HepG2 (cell line): Measurements from ENCODE around the gene FAM110D. TPM values are rescaled to one million over a fixed set of nuclear protein-coding genes. Genes with fewer than 3 reads are reported as not detected.

ENCODE experiments used
- FOXC1 ChIP-seq: sonication (generic); formaldehyde crosslinking; IDR thresholded peaks from 2 replicates; pipeline ENCODE4 v1.8.0; 2022; ENCODE audit warnings: mild to moderate bottlenecking, missing genetic modification reagents, borderline replicate concordance
- HDAC6 ChIP-seq: fragments of 200-600 bp; sonication (generic); IDR thresholded peaks from 2 replicates; pipeline ENCODE4 v1.7.0; 2017; ENCODE audit warnings: mild to moderate bottlenecking, antibody characterized with exemption, low read length, low read depth
- JDP2 ChIP-seq: sonication (generic); formaldehyde crosslinking; IDR thresholded peaks from 2 replicates; pipeline ENCODE4 v1.8.1; 2022; ENCODE audit warnings: missing genetic modification reagents, borderline replicate concordance
- KDM2A ChIP-seq: sonication (generic); formaldehyde crosslinking; IDR thresholded peaks from 2 replicates; pipeline ENCODE4 v1.4.0; 2020; ENCODE audit warnings: low read depth, missing genetic modification reagents, borderline replicate concordance
- NFE2 ChIP-seq: sonication (generic); formaldehyde crosslinking; IDR thresholded peaks from 2 replicates; pipeline ENCODE4 v1.4.0; 2020; ENCODE audit warnings: missing genetic modification reagents
- NFRKB ChIP-seq: fragments of 450-650 bp; IDR thresholded peaks from 2 replicates; pipeline ENCODE4 v1.6.1; 2017
- NKX3-1 ChIP-seq: sonication (generic); formaldehyde crosslinking; IDR thresholded peaks from 2 replicates; pipeline ENCODE4 v1.5.0; 2020; ENCODE audit warnings: missing genetic modification reagents
- NR2C2 ChIP-seq: sonication (generic); formaldehyde crosslinking; IDR thresholded peaks from 2 replicates; pipeline ENCODE4 v1.4.0; 2020; ENCODE audit warnings: missing genetic modification reagents, mild to moderate bottlenecking, moderate library complexity, borderline replicate concordance
- ZBTB34 ChIP-seq: sonication (generic); formaldehyde crosslinking; IDR thresholded peaks from 2 replicates; pipeline ENCODE4 v1.8.0; 2022; ENCODE audit warnings: mild to moderate bottlenecking, missing genetic modification reagents
- ZNF160 ChIP-seq: sonication (generic); formaldehyde crosslinking; IDR thresholded peaks from 2 replicates; pipeline ENCODE4 v1.8.0; 2022; ENCODE audit warnings: mild to moderate bottlenecking, inconsistent platforms, missing genetic modification reagents
- ZNF280B ChIP-seq: sonication (generic); formaldehyde crosslinking; IDR thresholded peaks from 2 replicates; pipeline ENCODE4 v1.5.0; 2020; ENCODE audit warnings: missing genetic modification reagents, mild to moderate bottlenecking, borderline replicate concordance
- ZNF333 ChIP-seq: sonication (generic); formaldehyde crosslinking; IDR thresholded peaks from 2 replicates; pipeline ENCODE4 v1.4.0; 2020; ENCODE audit warnings: mild to moderate bottlenecking, missing genetic modification reagents, borderline replicate concordance
- ZNF335 ChIP-seq: sonication (generic); formaldehyde crosslinking; IDR thresholded peaks from 2 replicates; pipeline ENCODE4 v1.4.0; 2020; ENCODE audit warnings: missing genetic modification reagents
- ZNF337 ChIP-seq: sonication (generic); formaldehyde crosslinking; IDR thresholded peaks from 2 replicates; pipeline ENCODE4 v1.5.1; 2020; ENCODE audit warnings: missing genetic modification reagents, low read depth, mild to moderate bottlenecking, borderline replicate concordance
- ZNF343 ChIP-seq: sonication (generic); formaldehyde crosslinking; IDR thresholded peaks from 2 replicates; pipeline ENCODE4 v1.4.0; 2020; ENCODE audit warnings: mild to moderate bottlenecking, missing genetic modification reagents
- ZNF670 ChIP-seq: sonication (generic); formaldehyde crosslinking; IDR thresholded peaks from 2 replicates; pipeline ENCODE4 v1.8.0; 2022; ENCODE audit warnings: mild to moderate bottlenecking, missing genetic modification reagents, borderline replicate concordance
- ZNF773 ChIP-seq: sonication (generic); formaldehyde crosslinking; IDR thresholded peaks from 2 replicates; pipeline ENCODE4 v1.4.0; 2020; ENCODE audit warnings: missing genetic modification reagents, borderline replicate concordance
- ZNF781 ChIP-seq: sonication (generic); formaldehyde crosslinking; IDR thresholded peaks from 2 replicates; pipeline ENCODE4 v1.5.1; 2020; ENCODE audit warnings: borderline replicate concordance, mild to moderate bottlenecking, missing genetic modification reagents; ENCODE audit errors: not compliant biosample characterization
- ZSCAN30 ChIP-seq: sonication (generic); formaldehyde crosslinking; IDR thresholded peaks from 2 replicates; pipeline ENCODE4 v1.5.0; 2020; ENCODE audit warnings: mild to moderate bottlenecking, missing genetic modification reagents
- polyA plus RNA-seq, 8 experiments: library from polyadenylated mRNA; depleted of rRNA in 3 of 8; stranded (reverse) in 7 of 8; unstranded in 1 of 8; fragments of >200 nt; fragmentation: Illumina TruSeq in 4 of 8; extraction: Trizol in 4 of 8; gene quantifications; 2 replicates each; pipeline versions ENCODE4 v1.2.1 to v1.2.3, GENCODE V29; 2011 to 2016; ENCODE audit warnings: low read depth in 4 of 8, missing spikeins in 1 of 8, mixed read lengths in 1 of 8; ENCODE audit not compliant: insufficient read depth in 1 of 8
- total RNA-seq, 5 experiments: library from RNA; depleted of rRNA; stranded (reverse); fragments of >200 nt; fragmentation: Illumina TruSeq; extraction: Trizol; gene quantifications; 2 replicates each; pipeline ENCODE4 v1.2.3, GENCODE V29; 2016; ENCODE audit warnings: low read depth in 1 of 5
- TF ChIP-seq, protein P1 (sequence below): sonication (generic); formaldehyde crosslinking; IDR thresholded peaks from 2 replicates; pipeline ENCODE4 v1.4.0; 2020; ENCODE audit warnings: missing genetic modification reagents
- TF ChIP-seq, protein P2 (sequence below): sonication (generic); formaldehyde crosslinking; IDR thresholded peaks from 2 replicates; pipeline ENCODE4 v1.4.0; 2020; ENCODE audit warnings: missing genetic modification reagents, mild to moderate bottlenecking, borderline replicate concordance
- TF ChIP-seq, protein P3 (sequence below): sonication (generic); formaldehyde crosslinking; IDR thresholded peaks from 2 replicates; pipeline ENCODE4 v1.4.0; 2020; ENCODE audit warnings: mild to moderate bottlenecking, missing genetic modification reagents

FAM110D gene
- total and polyA plus RNA-seq, 2 of the 13 experiments (the other 11 are each of a cell fraction or from before 2014, with no cell fraction given): not detected

GRCh38 chr1:26169669-26170471 is 11.0 kb downstream of the FAM110D start, which contains the start of gene ZNF593 (continued):
- TF ChIP-seq ZNF337 (CRISPR knock-in tag): no peak
- TF ChIP-seq ZBTB34 (CRISPR knock-in tag): peak; percentile 87
- peak; percentile 89; the same call in 1 of the 2 replicates for TF ChIP-seq ZNF773 (CRISPR knock-in tag)
- no peak for TF ChIP-seq HDAC6
- TF ChIP-seq KDM2A: peak; percentile 93
- peak; percentile 97 for TF ChIP-seq NR2C2 (CRISPR knock-in tag)
- TF ChIP-seq ZSCAN30: no peak
- TF ChIP-seq, protein P1, sequence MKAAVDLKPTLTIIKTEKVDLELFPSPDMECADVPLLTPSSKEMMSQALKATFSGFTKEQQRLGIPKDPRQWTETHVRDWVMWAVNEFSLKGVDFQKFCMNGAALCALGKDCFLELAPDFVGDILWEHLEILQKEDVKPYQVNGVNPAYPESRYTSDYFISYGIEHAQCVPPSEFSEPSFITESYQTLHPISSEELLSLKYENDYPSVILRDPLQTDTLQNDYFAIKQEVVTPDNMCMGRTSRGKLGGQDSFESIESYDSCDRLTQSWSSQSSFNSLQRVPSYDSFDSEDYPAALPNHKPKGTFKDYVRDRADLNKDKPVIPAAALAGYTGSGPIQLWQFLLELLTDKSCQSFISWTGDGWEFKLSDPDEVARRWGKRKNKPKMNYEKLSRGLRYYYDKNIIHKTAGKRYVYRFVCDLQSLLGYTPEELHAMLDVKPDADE (CRISPR knock-in tag): no peak
- peak; percentile 97 for TF ChIP-seq ZNF160 (CRISPR knock-in tag)
- TF ChIP-seq, protein P2, sequence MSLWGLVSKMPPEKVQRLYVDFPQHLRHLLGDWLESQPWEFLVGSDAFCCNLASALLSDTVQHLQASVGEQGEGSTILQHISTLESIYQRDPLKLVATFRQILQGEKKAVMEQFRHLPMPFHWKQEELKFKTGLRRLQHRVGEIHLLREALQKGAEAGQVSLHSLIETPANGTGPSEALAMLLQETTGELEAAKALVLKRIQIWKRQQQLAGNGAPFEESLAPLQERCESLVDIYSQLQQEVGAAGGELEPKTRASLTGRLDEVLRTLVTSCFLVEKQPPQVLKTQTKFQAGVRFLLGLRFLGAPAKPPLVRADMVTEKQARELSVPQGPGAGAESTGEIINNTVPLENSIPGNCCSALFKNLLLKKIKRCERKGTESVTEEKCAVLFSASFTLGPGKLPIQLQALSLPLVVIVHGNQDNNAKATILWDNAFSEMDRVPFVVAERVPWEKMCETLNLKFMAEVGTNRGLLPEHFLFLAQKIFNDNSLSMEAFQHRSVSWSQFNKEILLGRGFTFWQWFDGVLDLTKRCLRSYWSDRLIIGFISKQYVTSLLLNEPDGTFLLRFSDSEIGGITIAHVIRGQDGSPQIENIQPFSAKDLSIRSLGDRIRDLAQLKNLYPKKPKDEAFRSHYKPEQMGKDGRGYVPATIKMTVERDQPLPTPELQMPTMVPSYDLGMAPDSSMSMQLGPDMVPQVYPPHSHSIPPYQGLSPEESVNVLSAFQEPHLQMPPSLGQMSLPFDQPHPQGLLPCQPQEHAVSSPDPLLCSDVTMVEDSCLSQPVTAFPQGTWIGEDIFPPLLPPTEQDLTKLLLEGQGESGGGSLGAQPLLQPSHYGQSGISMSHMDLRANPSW (CRISPR knock-in tag): no peak
- TF ChIP-seq JDP2: no peak; the same call in 1 of the 2 replicates
- peak; percentile 75 for TF ChIP-seq ZNF781
- TF ChIP-seq ZNF333: peak; percentile 98
- peak; percentile 67 for TF ChIP-seq ZNF670 (CRISPR knock-in tag)
- TF ChIP-seq NKX3-1 (CRISPR knock-in tag): peak; percentile 55; the same call in 1 of the 2 replicates
- peak; percentile 83; the same call in 1 of the 2 replicates for TF ChIP-seq ZNF280B (CRISPR knock-in tag)
- TF ChIP-seq, protein P3, sequence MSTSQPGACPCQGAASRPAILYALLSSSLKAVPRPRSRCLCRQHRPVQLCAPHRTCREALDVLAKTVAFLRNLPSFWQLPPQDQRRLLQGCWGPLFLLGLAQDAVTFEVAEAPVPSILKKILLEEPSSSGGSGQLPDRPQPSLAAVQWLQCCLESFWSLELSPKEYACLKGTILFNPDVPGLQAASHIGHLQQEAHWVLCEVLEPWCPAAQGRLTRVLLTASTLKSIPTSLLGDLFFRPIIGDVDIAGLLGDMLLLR: peak; percentile 99
- no peak for TF ChIP-seq NFE2 (CRISPR knock-in tag)
- peak; percentile 77 for TF ChIP-seq ZNF335 (CRISPR knock-in tag)
- peak; percentile 86 for TF ChIP-seq FOXC1
- TF ChIP-seq ZNF343 (CRISPR knock-in tag): no peak; the same call in 1 of the 2 replicates
- no peak for TF ChIP-seq NFRKB
